ENCODE results near the gene KRTAP19-7. TPM values are rescaled to one million over a fixed set of nuclear protein-coding genes. Genes with fewer than 3 reads are reported as not detected.

The KRTAP19-7 gene
- total RNA-seq, 1 donor from 2014 or later = not detected

Other genes with a start within 250 kb of the KRTAP19-7 start
- gene KRTAP26-1, start 241.0 kb downstream of the KRTAP19-7 start, total RNA-seq = not detected in 2 replicates
- not detected in 2 replicates for gene KRTAP27-1, start 223.6 kb downstream of the KRTAP19-7 start, total RNA-seq
- gene KRTAP23-1, start 212.7 kb downstream of the KRTAP19-7 start, total RNA-seq = not detected in 2 replicates
- gene KRTAP13-2, start 189.0 kb downstream of the KRTAP19-7 start, total RNA-seq = not detected in 2 replicates
- not detected in 2 replicates for gene KRTAP13-1, start 165.3 kb downstream of the KRTAP19-7 start, total RNA-seq
- gene KRTAP13-3, start 135.4 kb downstream of the KRTAP19-7 start, total RNA-seq = not detected in 2 replicates
- gene KRTAP13-4, start 131.1 kb downstream of the KRTAP19-7 start, total RNA-seq = not detected in 2 replicates
- gene KRTAP15-1, start 121.0 kb downstream of the KRTAP19-7 start, total RNA-seq = not detected in 2 replicates
- gene KRTAP19-1, start 80.9 kb downstream of the KRTAP19-7 start, total RNA-seq = not detected in 2 replicates
- not detected in 2 replicates for gene KRTAP19-2, start 73.9 kb downstream of the KRTAP19-7 start, total RNA-seq
- gene KRTAP19-3, start 69.3 kb downstream of the KRTAP19-7 start, total RNA-seq = not detected in 2 replicates
- not detected in 2 replicates for gene KRTAP19-4, start 64.1 kb downstream of the KRTAP19-7 start, total RNA-seq
- gene KRTAP19-5, start 59.2 kb downstream of the KRTAP19-7 start, total RNA-seq = not detected in 2 replicates
- gene KRTAP19-6, start 19.4 kb downstream of the KRTAP19-7 start, total RNA-seq = not detected in 2 replicates
- not detected in 2 replicates for gene KRTAP22-2, start 29.1 kb upstream of the KRTAP19-7 start, total RNA-seq
- gene KRTAP6-3, start 31.1 kb upstream of the KRTAP19-7 start, total RNA-seq = not detected in 2 replicates
- not detected in 2 replicates for gene KRTAP6-2, start 37.6 kb upstream of the KRTAP19-7 start, total RNA-seq
- not detected in 2 replicates for gene KRTAP22-1, start 39.8 kb upstream of the KRTAP19-7 start, total RNA-seq
- not detected in 2 replicates for gene KRTAP6-1, start 52.6 kb upstream of the KRTAP19-7 start, total RNA-seq
- not detected in 2 replicates for gene KRTAP20-1, start 55.1 kb upstream of the KRTAP19-7 start, total RNA-seq
- gene KRTAP20-4, start 59.3 kb upstream of the KRTAP19-7 start, total RNA-seq = not detected in 2 replicates
- gene KRTAP20-2, start 73.9 kb upstream of the KRTAP19-7 start, total RNA-seq = not detected in 2 replicates
- not detected in 2 replicates for gene KRTAP20-3, start 81.5 kb upstream of the KRTAP19-7 start, total RNA-seq
- gene KRTAP21-3, start 157.5 kb upstream of the KRTAP19-7 start, total RNA-seq = not detected in 2 replicates
- not detected in 2 replicates for gene KRTAP21-2, start 185.9 kb upstream of the KRTAP19-7 start, total RNA-seq
- gene KRTAP21-1, start 194.1 kb upstream of the KRTAP19-7 start, total RNA-seq = not detected in 2 replicates